Neuronal stem cell (in vitro differentiated cells): Measurements from ENCODE around the gene ARIH1.

ENCODE experiments used
- DNase-seq: peaks from one replicate; pipeline ENCODE4 v3.0.0-alpha.2; 2013; ENCODE audit warnings: low spot score
- H2AFZ ChIP-seq: one replicate; pipeline ENCODE4 v1.6.1; 2013; ENCODE audit warnings: mild to moderate bottlenecking, low read length, inconsistent platforms
- H2AK5ac ChIP-seq: 2 replicates; pipeline ENCODE4 v1.6.1; 2013; ENCODE audit warnings: low read depth, mild to moderate bottlenecking, inconsistent platforms, low read length, moderate library complexity, mixed read lengths
- H2BK120ac ChIP-seq: 2 replicates; pipeline ENCODE4 v1.6.1; 2013; ENCODE audit warnings: low read depth, mild to moderate bottlenecking, inconsistent platforms, low read length, moderate library complexity, mixed read lengths
- H2BK12ac ChIP-seq: one replicate; pipeline ENCODE4 v1.6.1; 2013; ENCODE audit warnings: low read length, inconsistent platforms
- H2BK15ac ChIP-seq: 2 replicates; pipeline ENCODE4 v1.6.1; 2013; ENCODE audit warnings: mild to moderate bottlenecking, low read length, inconsistent platforms, mixed read lengths
- H2BK5ac ChIP-seq: one replicate; pipeline ENCODE4 v1.6.1; 2013; ENCODE audit warnings: inconsistent platforms, mild to moderate bottlenecking, low read length, moderate library complexity
- H3K14ac ChIP-seq: one replicate; pipeline ENCODE4 v1.6.1; 2013; ENCODE audit warnings: low read length, inconsistent platforms
- H3K18ac ChIP-seq: 2 replicates; pipeline ENCODE4 v1.6.1; 2013; ENCODE audit warnings: low read length, inconsistent platforms
- H3K23ac ChIP-seq: 2 replicates; pipeline ENCODE4 v1.6.1; 2013; ENCODE audit warnings: low read depth, mild to moderate bottlenecking, mixed read lengths, low read length, inconsistent platforms; ENCODE audit not compliant: poor library complexity
- H3K27ac ChIP-seq: replicated peaks from 3 replicates; pipeline ENCODE4 v1.5.1; 2013; ENCODE audit warnings: low read length, inconsistent platforms
- H3K27me3 ChIP-seq, 3 experiments: 2 replicates each; pipeline ENCODE4 v1.6.1; 2013; ENCODE audit warnings: low read length in 3 of 3, mild to moderate bottlenecking in 2 of 3, inconsistent platforms in 1 of 3, low read depth in 1 of 3, mixed read lengths in 1 of 3, moderate library complexity in 1 of 3; ENCODE audit not compliant: control insufficient read depth in 3 of 3, insufficient read depth in 3 of 3
- H3K36me3 ChIP-seq, 2 donors: replicated peaks in 1 of 2; 2 replicates each; pipeline ENCODE4 v1.6.1; 2013; ENCODE audit warnings: low read length in 2 of 2; ENCODE audit not compliant: control insufficient read depth in 2 of 2, insufficient read depth in 2 of 2
- H3K4ac ChIP-seq: 2 replicates; pipeline ENCODE4 v1.6.1; 2013; ENCODE audit warnings: inconsistent platforms, mild to moderate bottlenecking, low read length, moderate library complexity
- H3K4me1 ChIP-seq, 2 donors: 1 replicate in 1 of 2; 2 replicates in 1 of 2; pipeline ENCODE4 v1.6.1; 2013; ENCODE audit warnings: low read length in 2 of 2, low read depth in 1 of 2; ENCODE audit not compliant: control insufficient read depth in 2 of 2, insufficient read depth in 1 of 2
- H3K4me2 ChIP-seq: one replicate; pipeline ENCODE4 v1.6.1; 2013; ENCODE audit warnings: mild to moderate bottlenecking, low read length, inconsistent platforms; ENCODE audit not compliant: insufficient read depth, poor library complexity, severe bottlenecking
- H3K4me3 ChIP-seq, 2 donors: 2 replicates each; pipeline ENCODE4 v1.5.1; 2013; ENCODE audit warnings: low read length in 2 of 2, mild to moderate bottlenecking in 2 of 2, inconsistent platforms in 1 of 2, moderate library complexity in 1 of 2
- H3K79me1 ChIP-seq: one replicate; pipeline ENCODE4 v1.6.1; 2013; ENCODE audit warnings: low read depth, mild to moderate bottlenecking, inconsistent platforms, low read length, moderate library complexity
- H3K9ac ChIP-seq: one replicate; pipeline ENCODE4 v1.6.1; 2013; ENCODE audit warnings: mild to moderate bottlenecking, low read depth, low read length, inconsistent platforms; ENCODE audit not compliant: poor library complexity
- H3K9me3 ChIP-seq, 2 donors: replicated peaks in 1 of 2; 2 replicates each; pipeline versions ENCODE3 to v1.6.1; 2013; ENCODE audit warnings: low read length in 2 of 2, mild to moderate bottlenecking in 2 of 2, inconsistent platforms in 1 of 2, low read depth in 1 of 2, mixed read lengths in 1 of 2, moderate library complexity in 1 of 2; ENCODE audit not compliant: control insufficient read depth in 2 of 2, insufficient read depth in 1 of 2
- H4K8ac ChIP-seq: one replicate; pipeline ENCODE4 v1.6.1; 2013; ENCODE audit warnings: low read depth, mild to moderate bottlenecking, inconsistent platforms, low read length, moderate library complexity
- H4K91ac ChIP-seq: one replicate; pipeline ENCODE4 v1.6.1; 2013; ENCODE audit warnings: low read length, low read depth, mild to moderate bottlenecking, inconsistent platforms; ENCODE audit not compliant: poor library complexity
- WGBS, 2 donors: extraction: QIAGEN DNeasy Blood & Tissue Kit; methylation state at CpG; one replicate each; pipeline ENCODE4 v1.1.7; 2013; ENCODE audit warnings: missing lambda C conversion rate in 2 of 2, mixed read lengths in 1 of 2; ENCODE audit not compliant: insufficient read length in 2 of 2, insufficient replicate concordance in 1 of 2; ENCODE audit errors: extremely low coverage in 2 of 2; 5-methylcytosine and 5-hydroxymethylcytosine counted together

Gene ARIH1

DNA sequence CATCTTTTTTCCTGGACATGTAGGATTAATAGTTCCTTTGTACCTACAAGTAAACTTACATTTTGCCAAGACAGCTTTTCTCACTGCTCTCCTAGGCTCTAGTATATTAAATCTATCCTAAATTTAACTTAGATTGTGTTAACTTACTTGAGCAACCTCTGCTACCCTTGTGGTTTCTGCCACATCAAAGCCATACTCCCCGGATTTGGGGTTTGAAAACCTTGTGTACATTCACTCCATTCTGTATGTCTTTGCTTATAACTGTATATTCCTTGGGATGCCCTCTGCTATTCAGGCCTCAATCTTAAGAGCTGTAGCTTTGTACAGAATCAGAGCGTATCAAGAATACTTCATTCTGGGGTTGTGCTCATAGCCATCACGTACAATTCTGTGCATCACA lies 60.4 kb downstream of the ARIH1 start:
- no peak overlapping the region for H4K91ac ChIP-seq
- no peaks in the 10 kb centered on the region for H3K27me3 ChIP-seq
- H2BK120ac ChIP-seq: no peak overlapping the region
- peaks cover 0 to 44% of the 10 kb centered on the region in 2 donors for H3K36me3 ChIP-seq
- no peak overlapping the region for H3K27ac ChIP-seq
- no peaks in the 10 kb centered on the region for H3K4me1 ChIP-seq
- H3K9me3 ChIP-seq: peaks cover 0 to 2% of the 10 kb centered on the region in 2 donors
- H2AK5ac ChIP-seq: no peak overlapping the region
- no peak overlapping the region for H3K23ac ChIP-seq
- no peak overlapping the region for H3K4ac ChIP-seq
- no CpG with 5 or more reads among the region's 3 CpGs for WGBS, 2 donors
- no peak overlapping the region for H3K18ac ChIP-seq
- H2BK12ac ChIP-seq: no peak overlapping the region
- no peak overlapping the region for H3K4me3 ChIP-seq
- no peak overlapping the region for H2BK15ac ChIP-seq
- H3K4me2 ChIP-seq: no peak overlapping the region
- DNase-seq: no peak
- H3K9ac ChIP-seq: no peak overlapping the region
- H2BK5ac ChIP-seq: no peak overlapping the region
- peaks cover 2% of the 10 kb centered on the region for H3K79me1 ChIP-seq
- H4K8ac ChIP-seq: no peak overlapping the region
- H2AFZ ChIP-seq: no peak overlapping the region
- no peak overlapping the region for H3K14ac ChIP-seq

GRCh38 chr15:72535911-72536310 lies 61.8 kb downstream of the ARIH1 start:
- Histone ChIP-seq H2AFZ (no peak overlapping the region), H3K36me3 (peaks cover 0 to 44% of the 10 kb centered on the region in 2 donors), H3K9ac (no peak overlapping the region), H4K8ac (no peak overlapping the region), H2BK5ac (no peak overlapping the region), H3K18ac (no peak overlapping the region), H3K4ac (no peak overlapping the region), H3K23ac (no peak overlapping the region), H3K14ac (no peak overlapping the region), H3K79me1 (peaks cover 2% of the 10 kb centered on the region), H3K27me3 (no peaks in the 10 kb centered on the region), H3K4me2 (no peak overlapping the region), H2BK120ac (no peak overlapping the region), H2AK5ac (no peak overlapping the region), H3K4me1 (no peaks in the 10 kb centered on the region), H3K27ac (no peak overlapping the region), H4K91ac (no peak overlapping the region), H2BK12ac (no peak overlapping the region), H3K4me3 (no peak overlapping the region), H2BK15ac (no peak overlapping the region), H3K9me3 (peaks cover 1 to 12% of the 10 kb centered on the region in 2 donors)
- no CpG with 5 or more reads among the region's 3 CpGs for WGBS, 2 donors
- DNase-seq: no peak

DNA sequence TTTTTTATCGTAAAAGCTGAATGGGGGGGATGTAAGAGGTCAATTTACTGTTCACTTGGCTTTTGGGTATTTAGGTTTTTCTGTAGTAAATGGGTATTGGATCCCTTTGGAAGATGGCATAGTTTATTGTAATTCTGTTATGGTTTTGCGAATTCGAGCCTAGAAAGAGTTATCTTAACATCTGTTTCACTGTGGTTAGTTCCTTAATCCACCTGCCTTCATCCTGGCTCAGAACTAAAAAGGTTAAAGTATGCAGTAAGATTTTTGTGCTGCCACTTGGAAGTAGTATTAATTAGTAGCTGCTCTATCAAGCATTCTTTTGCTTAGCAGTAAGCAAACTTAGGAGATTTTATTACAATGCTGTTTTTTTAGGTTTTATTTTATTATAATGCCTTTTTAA lies 62.4 kb downstream of the ARIH1 start:
- no peak for DNase-seq
- Histone ChIP-seq H2AK5ac (no peak overlapping the region), H3K4me2 (no peak overlapping the region), H3K14ac (no peak overlapping the region), H3K18ac (no peak overlapping the region), H2BK120ac (no peak overlapping the region), H2AFZ (no peak overlapping the region), H3K4me3 (no peak overlapping the region), H4K91ac (no peak overlapping the region), H3K27ac (no peak overlapping the region), H2BK12ac (no peak overlapping the region), H3K4me1 (no peaks in the 10 kb centered on the region), H3K36me3 (peaks cover 0 to 48% of the 10 kb centered on the region in 2 donors), H3K27me3 (no peaks in the 10 kb centered on the region), H3K9ac (no peak overlapping the region), H3K79me1 (no peaks in the 10 kb centered on the region), H2BK15ac (no peak overlapping the region), H2BK5ac (no peak overlapping the region), H3K4ac (no peak overlapping the region), H4K8ac (no peak overlapping the region), H3K9me3 (peaks cover 3 to 15% of the 10 kb centered on the region in 2 donors), H3K23ac (no peak overlapping the region)
- WGBS, 2 donors: no CpG with 5 or more reads among the region's 3 CpGs

DNA sequence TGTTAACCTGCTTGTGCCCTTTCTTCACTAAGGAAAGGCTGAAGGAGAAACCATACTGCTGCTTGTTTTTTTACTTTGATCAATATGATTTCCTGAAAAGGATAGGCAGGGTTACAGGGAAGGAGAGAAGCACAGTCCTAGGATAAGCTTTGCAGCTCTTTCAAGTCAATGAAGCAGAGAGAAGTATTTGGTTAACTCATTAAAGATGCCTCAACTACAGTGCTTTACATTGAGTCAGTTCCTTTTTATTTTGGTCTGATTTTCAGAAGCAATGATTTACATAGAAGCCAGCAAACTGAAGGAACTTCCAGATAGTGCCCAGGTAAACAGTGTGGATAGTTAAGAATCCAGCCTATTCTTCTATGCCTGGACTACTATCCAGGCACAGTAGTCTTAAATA lies 64.8 kb downstream of the ARIH1 start:
- Histone ChIP-seq H2BK5ac (no peak overlapping the region), H4K8ac (no peak overlapping the region), H3K4me2 (no peak overlapping the region), H3K9me3 (peaks cover 3 to 15% of the 10 kb centered on the region in 2 donors), H3K27ac (no peak overlapping the region), H2BK12ac (no peak overlapping the region), H3K4ac (no peak overlapping the region), H3K9ac (no peak overlapping the region), H2BK15ac (no peak overlapping the region), H3K4me3 (no peak overlapping the region), H2BK120ac (no peak overlapping the region), H3K27me3 (no peaks in the 10 kb centered on the region), H3K14ac (no peak overlapping the region), H3K4me1 (no peaks in the 10 kb centered on the region), H4K91ac (no peak overlapping the region), H3K36me3 (peaks cover 0 to 36% of the 10 kb centered on the region in 2 donors), H2AFZ (no peak overlapping the region), H2AK5ac (no peak overlapping the region), H3K79me1 (no peaks in the 10 kb centered on the region), H3K23ac (no peak overlapping the region), H3K18ac (no peak overlapping the region)
- DNase-seq: no peak
